ENCODE results near the gene NEMF. TPM values are rescaled to one million over a fixed set of nuclear protein-coding genes. Genes with fewer than 3 reads are reported as not detected.
"Not testable (repeated sequence)": the region's sequence is repeated elsewhere in the genome, so short reads cannot be mapped to it uniquely, and the experiment has no call there.

Gene NEMF
- total RNA-seq, 1 donor from 2014 or later: 62.5 TPM

DNA sequence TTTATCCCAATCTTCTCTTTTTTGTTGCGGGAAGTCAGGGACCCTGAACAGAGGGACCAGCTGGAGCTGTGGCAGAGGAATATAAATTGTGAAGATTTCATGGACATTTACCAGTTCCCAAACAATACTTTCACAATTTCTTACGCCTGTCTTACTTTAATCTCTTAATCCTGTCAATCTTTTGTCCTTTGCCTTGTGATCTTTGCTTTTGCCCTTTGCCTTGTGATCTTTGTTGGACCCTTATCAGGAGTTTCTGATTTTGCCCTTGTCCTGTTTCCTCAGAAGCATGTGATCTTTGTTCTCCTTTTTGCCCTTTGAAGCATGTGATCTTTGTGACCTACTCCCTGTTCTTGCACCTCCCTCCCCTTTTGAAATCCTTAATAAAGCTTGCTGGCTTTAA lies 36.5 kb downstream of the NEMF start:
- not testable (repeated sequence) for DNase-seq (ENCODE audit: low spot score)

DNA sequence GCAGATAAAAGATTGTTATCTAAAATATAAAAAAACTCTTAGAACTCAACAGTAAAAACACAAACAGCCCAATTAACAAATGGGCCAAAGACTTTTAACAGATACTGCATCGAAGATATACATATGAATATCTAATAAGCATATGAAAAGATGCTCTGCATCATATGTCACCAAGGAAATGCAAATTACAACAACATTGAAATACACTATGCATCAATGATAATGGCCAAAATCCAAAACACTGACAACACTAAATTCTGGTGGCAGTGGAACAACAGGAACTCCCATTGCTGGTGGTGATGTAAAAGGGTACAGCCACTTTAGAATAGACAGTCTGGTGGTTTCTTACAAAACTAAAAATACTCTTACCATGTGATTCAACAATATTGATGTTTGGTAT lies 43.8 kb downstream of the NEMF start:
- DNase-seq (ENCODE audit: low spot score): no peak

DNA sequence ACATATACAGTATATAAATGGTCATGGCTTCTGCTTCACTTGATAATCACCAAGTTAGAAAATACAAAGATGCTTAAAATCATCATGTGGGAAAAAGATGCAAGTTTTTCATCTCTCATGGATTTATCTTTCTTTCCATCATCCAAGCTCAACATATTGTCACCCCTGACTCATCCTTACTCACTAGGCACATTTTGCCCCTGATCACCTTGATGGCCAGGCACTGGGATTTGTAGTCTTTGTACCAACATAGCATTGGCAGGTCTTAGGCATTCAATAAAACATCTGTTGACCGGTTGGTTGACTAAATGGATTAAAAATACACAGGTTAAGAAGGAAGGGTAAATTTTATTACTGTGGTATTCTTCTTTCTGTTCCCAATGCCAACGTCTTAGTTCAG lies 56.6 kb downstream of the NEMF start:
- no peak for DNase-seq (ENCODE audit: low spot score)

DNA sequence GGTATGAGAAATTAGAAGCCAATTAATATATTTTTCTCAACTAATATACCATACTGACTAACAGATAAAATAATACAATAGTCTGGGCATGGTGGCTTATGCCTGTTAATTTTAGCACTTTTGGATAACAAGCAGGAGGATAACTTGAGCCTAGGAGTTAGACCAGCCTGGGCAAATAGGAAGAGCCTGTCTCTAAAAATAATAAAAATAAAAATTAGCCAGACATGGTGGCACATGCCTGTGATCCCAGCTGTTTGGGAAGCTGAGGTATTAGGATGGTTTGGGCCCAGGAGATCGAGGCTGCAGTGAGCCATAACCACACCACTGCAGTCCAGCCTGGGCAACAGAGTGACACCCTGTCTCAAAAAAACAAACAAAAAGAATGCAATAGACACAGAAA lies 60.0 kb downstream of the NEMF start:
- no peak for DNase-seq (ENCODE audit: low spot score)

DNA sequence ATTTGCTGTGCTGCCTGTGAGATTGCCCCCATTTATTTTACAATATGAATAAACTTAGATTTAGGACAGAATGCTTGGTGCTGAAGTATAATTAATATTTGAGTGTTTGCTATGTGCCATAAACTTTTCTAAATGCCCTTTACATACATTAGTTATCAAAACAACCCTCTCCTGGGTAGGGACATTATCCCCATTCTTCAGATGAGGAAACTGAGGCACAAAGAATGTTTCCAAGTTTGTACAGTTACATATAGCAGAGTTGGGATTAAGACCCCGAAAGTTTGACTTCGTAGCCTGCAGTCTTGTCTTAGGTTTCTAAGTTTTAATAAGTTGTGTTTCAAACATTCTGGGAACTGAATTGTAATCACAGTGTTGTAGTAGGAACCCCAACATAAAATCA lies 66.3 kb downstream of the NEMF start:
- DNase-seq (ENCODE audit: low spot score): no peak

DNA sequence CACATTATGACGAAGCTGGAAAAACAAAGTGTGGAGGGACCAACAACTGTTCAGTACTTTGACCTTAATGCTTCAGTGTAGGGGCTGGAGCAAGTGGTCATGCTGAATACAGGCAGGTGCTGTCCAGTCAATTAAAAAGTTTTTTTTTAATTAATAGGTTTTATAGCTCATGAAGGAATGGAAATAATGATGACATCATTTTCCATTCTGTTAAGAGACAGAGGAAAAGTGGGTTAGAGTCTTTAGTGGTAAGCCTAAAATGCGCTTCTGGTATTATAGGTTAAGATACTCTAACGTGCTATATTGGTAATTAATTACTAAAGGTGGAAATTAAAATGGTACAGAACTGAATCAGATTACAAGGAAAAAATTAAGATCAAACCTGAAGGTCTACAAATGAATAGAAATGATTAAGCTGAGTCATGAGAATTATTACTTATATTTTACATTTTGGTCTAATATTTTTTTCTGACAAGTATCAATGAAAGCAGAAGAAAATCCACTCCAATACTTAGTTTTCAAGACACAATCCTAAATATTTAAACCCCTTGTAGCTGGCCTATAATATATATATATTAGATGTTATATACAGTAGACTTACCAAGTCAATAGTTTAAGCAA lies 69.1 kb downstream of the NEMF start:
- DNase-seq (ENCODE audit: low spot score): no peak

DNA sequence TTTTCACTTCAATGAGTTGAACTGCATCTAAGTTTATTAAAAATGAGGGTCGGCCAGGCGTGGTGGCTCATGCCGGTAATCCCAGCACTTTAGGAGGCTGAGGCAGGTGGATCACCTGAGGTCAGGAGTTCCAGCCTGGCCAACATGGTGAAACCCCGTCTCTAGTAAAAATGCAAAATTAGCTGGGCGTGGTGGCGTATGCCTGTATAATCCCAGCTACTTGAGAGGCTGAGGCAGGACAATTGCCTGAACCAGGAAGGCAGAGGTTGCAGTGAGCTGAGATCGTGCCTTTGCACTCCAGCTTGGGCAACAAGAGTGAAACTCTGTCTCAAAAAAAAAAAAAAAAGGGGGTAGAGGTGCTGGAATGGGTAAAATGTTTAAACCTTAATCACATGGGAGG lies 71.5 kb downstream of the NEMF start:
- not testable (repeated sequence) for DNase-seq (ENCODE audit: low spot score)

DNA sequence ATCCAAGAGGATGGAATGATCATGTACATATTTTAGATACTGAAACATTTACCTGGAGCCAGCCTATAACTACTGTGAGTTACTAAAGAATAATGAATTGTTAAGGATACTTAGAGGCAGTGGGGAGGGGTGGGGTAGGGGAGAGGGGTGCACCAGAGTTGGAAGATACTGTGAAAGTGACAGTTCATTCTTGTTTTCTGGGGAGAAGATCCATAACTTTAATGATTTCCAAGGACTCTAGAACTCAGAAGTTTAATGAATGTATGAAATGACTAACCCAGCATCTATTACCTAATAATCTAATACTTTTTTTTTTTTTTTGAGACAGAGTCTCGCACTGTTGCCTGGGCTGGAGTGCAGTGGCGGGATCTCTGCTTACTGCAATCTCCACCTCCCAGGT lies 74.2 kb downstream of the NEMF start:
- DNase-seq (ENCODE audit: low spot score): no peak

DNA sequence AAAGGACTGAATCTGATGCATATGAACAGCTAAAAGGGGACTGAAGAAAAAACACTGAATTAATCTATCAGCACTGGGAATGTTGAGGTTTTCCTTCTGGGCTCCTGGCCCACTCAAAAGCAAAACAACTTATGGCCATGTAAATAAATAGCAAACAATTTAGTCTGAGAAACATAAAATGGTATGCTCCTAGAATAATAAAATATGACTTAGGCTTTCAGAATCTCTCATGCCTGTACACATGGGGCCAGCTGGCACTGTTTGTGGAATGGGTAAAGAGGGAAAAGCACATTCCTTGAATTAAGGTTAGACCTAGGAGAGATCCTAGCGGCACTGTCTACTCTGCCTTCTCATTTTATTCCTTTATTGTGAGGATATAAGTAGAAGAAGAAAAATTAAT lies 78.5 kb downstream of the NEMF start:
- no peak for DNase-seq (ENCODE audit: low spot score)

DNA sequence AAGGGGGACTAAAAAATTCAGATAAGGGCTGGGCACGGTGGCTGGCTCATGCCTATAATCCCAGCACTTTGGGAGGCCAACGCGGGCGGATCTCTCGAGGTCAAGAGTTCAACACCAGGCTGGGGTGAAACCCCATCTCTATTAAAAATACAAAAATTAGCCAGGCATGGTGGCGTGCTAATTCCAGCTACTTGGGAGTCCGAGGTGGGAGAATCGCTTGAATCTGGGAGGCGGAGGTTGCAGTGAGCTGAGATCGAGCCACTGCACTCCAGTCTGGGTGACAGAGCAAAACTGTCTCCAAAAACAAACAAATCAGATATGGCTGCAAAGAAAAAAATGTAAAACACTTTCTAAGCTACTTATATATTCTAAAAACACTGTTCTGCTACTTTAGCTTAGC lies 80.9 kb downstream of the NEMF start:
- not testable (repeated sequence) for DNase-seq (ENCODE audit: low spot score)

DNA sequence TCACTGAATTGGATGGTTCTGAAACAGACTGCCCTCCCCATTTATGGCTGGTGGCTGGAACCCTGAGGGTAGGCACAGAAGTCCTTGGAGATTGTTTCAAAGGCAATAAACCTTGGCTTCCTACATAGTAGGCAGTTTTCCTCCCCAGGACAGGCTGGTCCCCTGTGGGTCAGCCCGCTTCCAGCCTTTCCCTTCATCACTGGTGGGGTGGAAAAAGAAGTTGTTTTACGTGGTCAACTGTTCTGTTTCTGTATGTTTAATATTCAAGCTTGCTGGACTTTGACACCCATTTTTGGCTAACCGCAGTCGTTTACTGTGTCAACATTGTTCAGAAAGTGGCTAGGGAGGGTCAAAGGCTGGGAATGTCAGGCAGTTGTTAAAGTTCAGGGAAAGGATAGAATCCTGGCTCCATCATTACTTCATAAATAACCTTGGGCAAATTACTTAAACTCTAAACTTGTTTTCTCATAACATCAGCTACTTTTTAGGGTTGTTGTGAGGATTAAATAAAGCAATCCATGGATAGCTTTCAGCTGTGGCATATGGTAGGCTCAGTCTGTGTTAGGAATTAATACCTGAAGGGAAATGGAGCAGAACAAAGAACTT lies 82.3 kb downstream of the NEMF start:
- DNase-seq (ENCODE audit: low spot score): peak; percentile 76

DNA sequence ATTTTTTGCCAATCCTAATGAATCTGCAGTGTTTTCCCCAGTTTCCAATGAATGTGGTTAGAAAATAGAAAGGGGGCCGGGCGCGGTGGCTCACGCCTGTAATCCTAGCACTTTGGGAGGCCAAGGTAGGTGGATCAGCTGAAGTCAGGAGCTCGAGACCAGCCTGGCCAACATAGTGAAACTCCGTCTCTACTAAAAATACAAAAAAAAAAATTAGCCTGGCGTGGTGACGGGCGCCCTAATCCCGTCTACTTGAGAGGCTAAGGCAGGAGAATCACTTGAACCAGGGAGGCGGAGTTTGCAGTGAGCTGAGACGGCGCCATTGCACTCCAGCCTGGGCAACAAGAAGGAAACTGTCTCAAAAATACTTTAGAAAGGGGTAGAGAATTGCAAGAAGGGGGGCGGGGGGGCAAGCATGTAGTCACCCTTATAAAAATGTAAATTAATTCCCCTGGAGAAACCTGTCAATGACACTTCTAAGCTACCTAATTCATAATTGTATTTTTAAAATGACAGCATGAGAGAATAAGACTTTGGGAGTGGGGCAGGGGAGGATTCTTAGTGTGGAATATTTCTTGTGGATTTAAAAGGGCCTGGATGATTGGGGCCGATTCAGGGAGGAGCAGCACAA lies 82.9 kb downstream of the NEMF start:
- DNase-seq (ENCODE audit: low spot score): no peak

DNA sequence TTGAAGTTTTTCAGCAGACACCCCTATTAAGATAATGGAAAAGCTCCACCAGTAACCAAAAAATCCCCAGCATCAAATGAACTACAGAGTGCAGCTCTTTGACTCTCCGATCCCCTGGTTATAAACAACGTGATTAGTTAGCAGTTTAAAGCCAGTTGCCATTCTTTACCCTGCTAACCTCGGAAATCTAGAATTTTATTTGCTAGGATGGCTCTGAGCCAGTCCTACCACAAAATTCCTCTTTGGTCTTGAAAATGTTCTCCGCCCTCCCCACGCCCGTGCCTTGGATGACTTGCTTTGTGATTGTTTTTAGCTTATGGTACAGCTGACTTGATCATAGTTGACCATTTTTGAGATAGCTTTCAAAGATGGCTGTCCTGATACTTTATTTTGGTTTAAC lies 83.4 kb downstream of the NEMF start:
- DNase-seq (ENCODE audit: low spot score): no peak

DNA sequence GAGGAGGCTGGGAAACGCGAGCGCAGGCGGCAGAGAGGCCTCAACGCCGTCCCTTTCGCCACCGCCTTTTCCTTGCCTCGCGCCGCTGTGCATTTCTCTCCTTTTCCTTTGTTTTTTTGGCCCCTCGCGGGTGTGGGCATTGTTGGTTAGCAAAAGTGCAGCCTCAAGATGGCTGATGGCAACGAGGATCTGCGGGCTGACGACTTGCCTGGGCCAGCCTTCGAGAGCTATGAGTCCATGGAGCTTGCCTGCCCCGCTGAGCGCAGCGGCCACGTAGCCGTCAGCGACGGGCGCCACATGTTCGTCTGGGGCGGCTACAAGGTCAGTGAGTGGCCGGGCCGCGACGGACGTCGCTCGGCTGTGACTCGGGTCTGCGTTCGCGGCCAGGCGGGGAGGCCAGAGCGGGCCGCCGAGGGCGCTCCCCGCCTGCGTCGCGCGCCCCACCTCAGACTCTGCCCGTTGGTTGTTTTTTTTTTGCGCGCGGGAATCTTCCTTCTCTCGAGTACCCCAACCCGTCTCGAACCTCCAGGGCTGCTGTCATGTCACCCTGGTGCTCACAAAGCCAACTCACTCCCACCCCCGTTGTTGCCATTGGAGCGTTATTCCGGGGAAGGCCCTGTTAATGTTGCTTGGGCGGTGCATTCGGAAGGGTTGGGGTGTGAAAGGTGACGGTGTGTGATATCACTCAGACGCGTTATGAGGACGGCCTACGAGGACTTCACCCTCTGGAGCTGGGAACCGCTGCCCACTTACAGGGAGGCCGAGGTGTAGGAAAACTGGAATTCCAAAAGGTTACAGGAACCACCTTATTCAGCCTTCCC lies 84.1 kb downstream of the NEMF start:
- DNase-seq (ENCODE audit: low spot score): peak; percentile 64

DNA sequence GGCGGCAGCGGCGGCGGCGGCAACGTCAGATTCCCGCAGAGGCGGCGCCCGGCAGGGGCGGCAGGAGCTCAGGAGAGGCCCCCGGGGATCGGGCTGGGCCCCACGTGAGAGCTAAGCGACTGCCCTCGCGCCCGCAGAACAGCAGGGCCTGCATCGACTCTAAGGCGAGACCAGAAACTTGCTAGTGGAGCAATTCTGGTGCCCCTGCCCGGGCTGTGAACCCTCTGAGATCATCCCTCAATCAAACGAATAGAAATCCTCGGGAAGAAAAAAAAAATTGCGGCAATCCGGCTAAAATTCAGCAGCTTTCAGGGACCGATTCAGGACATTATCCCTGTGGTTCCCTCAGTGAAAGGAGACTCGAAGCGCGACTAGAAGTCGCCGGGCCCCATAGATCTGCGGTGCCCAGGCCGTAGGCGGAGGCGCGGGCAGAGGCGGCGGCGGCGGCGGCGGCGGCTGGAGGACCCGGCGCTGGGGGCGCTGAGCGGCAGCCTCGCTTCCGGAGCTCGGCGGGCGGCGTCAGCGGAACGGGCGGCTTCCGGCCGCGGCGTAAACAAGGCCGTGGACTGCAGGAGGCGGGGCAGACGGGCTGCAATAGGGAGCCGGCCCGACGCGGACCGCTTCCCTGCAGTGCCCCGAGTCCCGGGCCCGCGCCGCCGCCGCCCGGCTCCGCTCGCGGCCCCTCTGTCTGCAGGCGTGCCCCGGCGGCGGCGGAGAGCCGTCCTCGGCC lies 84.9 kb downstream of the NEMF start, which contains the start of gene KLHDC2:
Gene KLHDC2 (plus strand): TSS at position 583 of the 730 bp plus-strand sequence. CDS start 316 bp downstream, outside the sequence.
- DNase-seq (ENCODE audit: low spot score): peak; percentile 91

DNA sequence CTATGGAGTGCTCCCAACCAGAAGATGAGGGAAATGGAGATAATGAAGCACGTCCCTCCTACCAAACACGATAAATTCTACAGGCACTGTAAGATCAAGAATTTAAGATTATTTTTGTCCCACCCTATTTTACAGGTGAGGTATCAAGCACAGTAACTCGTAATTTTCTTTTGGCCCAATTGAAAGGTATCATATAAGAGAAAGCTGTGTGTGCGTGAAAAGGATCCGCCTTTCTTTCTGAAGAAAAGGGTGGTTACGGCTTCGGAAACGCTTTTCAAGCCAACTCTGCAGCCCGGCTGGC lies 85.4 kb downstream of the NEMF start:
- no peak for DNase-seq (ENCODE audit: low spot score)

DNA sequence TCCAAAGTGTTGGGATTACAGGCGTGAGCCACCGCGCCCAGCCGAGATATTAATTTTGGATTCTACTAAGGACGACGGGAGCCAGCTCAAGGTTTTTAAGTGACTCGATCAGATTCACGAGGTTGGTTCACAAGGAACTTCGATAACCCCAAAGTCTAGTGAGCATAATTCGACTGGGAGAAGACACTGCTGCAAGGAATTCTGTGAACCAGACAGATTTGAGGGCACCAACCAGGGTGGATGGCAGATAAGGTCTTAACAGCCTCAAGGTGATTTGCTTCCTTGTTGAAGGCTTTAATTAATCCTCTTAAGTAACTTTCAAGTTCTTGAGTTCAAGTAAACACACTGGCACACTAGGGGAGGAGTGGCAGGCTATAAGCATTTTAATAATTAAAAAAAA lies 85.7 kb downstream of the NEMF start:
- no peak for DNase-seq (ENCODE audit: low spot score)

DNA sequence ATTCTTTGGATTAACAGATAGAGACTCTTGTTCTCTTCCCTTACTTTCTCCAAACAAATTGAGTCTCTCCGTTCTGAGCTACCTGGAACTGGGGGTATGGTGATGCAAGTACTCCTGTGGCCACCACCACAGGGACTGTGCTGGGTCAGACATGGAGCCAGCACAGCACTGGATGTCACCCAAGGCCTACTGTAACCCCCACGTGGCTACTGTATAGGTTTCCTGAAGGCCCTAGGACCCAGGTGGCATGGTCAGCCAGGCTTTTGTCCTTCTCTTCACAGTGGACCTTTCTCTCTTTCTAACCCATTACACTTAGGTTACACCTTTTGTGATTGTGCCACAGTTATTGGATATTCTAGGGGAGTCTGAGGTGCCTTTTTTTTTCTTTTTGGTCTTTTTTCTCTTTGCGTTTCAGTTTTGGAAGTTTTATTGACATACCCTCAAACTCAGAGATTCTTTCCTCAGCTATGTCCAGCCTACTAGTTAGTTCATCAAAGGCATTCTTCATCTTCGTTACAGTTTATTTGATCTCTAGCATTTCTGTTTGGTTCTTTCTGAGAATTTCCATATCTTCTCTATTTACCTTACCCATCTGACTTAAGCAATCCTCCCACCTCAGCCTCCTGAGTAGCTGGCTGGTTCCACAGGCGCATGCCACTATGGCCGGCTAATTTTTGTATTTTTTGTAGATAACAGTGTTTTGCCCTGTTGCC lies 90.6 kb downstream of the NEMF start:
- no peak for DNase-seq (ENCODE audit: low spot score)

DNA sequence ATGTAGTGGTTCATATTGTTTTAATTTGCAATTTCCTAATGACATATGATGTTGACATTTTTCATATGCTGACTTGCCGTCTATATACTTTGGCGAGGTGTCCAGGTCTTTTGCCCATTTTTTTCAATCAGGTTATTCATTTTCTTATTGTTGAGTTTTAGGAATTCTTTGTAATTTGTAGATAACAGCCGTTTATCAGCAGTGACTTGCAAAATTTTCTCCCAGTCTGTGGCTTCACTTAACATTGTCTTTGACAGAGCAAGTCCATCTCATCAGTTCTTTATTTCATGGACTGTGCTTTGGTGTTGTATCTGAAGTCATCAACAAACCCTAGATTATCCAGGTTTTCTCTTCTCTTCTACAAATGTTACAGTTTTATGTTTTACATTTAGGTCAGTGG lies 97.2 kb downstream of the NEMF start:
- DNase-seq (ENCODE audit: low spot score): no peak

DNA sequence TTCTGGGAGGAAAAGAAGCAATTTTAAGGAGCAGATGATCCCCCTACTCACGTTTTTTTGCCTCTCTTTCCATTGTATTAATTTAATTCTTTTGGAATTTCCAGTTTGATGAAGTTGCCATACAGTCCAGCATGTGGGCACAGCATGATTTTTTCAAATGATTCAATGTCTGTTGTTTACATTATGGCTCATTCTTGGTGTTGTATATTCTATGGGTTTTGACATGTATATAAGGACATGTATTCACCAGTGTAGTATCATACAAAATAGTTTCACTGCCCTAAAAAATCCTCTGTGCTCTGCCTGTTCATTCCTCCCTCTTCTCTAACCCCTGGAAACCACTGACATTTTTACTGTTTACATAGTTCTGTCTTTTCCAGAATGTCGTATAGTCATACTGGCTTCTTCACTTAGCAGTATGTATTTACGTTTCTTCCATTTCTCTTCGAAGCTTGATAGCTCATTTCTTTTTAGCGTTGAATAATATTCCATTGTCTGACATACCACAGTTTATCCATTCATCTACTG lies 98.0 kb downstream of the NEMF start:
- no peak for DNase-seq (ENCODE audit: low spot score)

DNA sequence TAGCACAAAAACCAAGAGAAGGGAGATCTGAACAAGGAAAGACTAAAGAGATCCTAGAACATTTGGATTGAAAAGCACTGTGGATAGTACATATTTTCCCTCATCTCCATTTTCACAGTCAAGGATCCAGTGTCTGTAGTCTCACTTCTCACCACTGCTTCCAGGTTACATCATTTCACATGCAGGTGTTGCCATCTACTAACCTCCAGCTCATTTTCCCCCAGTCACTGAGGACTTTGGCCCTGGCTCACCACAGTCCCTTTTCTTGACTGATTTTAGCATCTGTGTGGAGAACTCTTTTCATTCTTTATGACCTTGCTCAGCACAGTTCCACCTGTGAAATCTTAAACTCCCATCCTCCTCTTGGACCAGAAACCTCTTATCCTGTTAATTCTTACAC lies 106.1 kb downstream of the NEMF start:
- DNase-seq (ENCODE audit: low spot score): not testable (repeated sequence)
